K562 (cell line): Measurements from ENCODE around the gene SIKE1. TPM values are rescaled to one million over a fixed set of nuclear protein-coding genes. Genes with fewer than 3 reads are reported as not detected.

Experiments used
- CAMTA2 ChIP-seq: fragments of 250-450 bp; sonication (Bioruptor Pico); conservative IDR thresholded peaks from 2 replicates; pipeline ENCODE4 v1.5.1; 2022
- CBX2 ChIP-seq: fragments of 200-600 bp; sonication (generic); IDR thresholded peaks from one replicate; pipeline ENCODE4 v1.6.1; 2012; ENCODE audit warnings: mild to moderate bottlenecking, low read length, inconsistent platforms; ENCODE audit not compliant: insufficient read depth, poor library complexity, severe bottlenecking
- ELF1 ChIP-seq: fragments of 200-800 bp; sonication (Bioruptor generic); IDR thresholded peaks from 2 replicates; pipeline ENCODE4 v1.6.1; 2016; ENCODE audit warnings: missing genetic modification characterization, missing compliant biosample characterization
- KLF10 ChIP-seq: fragments of 250-450 bp; sonication (Bioruptor Pico); IDR thresholded peaks from 2 replicates; pipeline ENCODE4 v1.6.1; 2021; ENCODE audit warnings: matching md5 sums
- MYC ChIP-seq, 2 experiments: fragments of 250-450 bp in 1 of 2; sonication (Bioruptor Pico) in 1 of 2; IDR thresholded peaks; 2 replicates each; pipeline versions ENCODE4 v1.5.1 to v1.6.1; 2012 to 2021; ENCODE audit warnings: low read depth in 2 of 2, borderline replicate concordance in 1 of 2, improper control_type of control experiment in 1 of 2, low read length in 1 of 2, mild to moderate bottlenecking in 1 of 2, moderate library complexity in 1 of 2
- STAT6 ChIP-seq: sonication (generic); formaldehyde crosslinking; IDR thresholded peaks from 2 replicates; pipeline ENCODE4 v1.8.1; 2023; ENCODE audit warnings: mild to moderate bottlenecking, missing genetic modification reagents
- ZNF384 ChIP-seq: IDR thresholded peaks from 2 replicates; pipeline ENCODE4 v1.6.1; 2012; ENCODE audit warnings: low read depth, low read length, improper control_type of control experiment
- polyA plus RNA-seq, 8 experiments: library from polyadenylated mRNA; depleted of rRNA in 4 of 8; stranded (reverse) in 5 of 8; unstranded in 3 of 8; fragments of >200 nt; fragmentation: Nextera tagmentation in 2 of 8; fragmentation: Illumina TruSeq in 1 of 8; extraction: Ambion mirVana in 2 of 8; extraction: Trizol in 1 of 8; gene quantifications; 2 replicates each; pipeline versions ENCODE4 v1.2.1 to v1.2.3, GENCODE V29; 2011 to 2014; ENCODE audit warnings: inconsistent platforms in 1 of 8, missing spikeins in 1 of 8
- total RNA-seq, 7 experiments: library from RNA; depleted of rRNA in 6 of 7; stranded (reverse); fragments of >200 nt in 6 of 7; fragmentation: Illumina TruSeq in 2 of 7; extraction: Trizol in 2 of 7; gene quantifications; 2 replicates each; pipeline versions ENCODE4 v1.2.1 to v1.2.3, GENCODE V29; 2011 to 2021; ENCODE audit warnings: low replicate concordance in 1 of 7
- TF ChIP-seq, protein P1 (sequence below): fragments of 250-450 bp; sonication (Bioruptor Pico); IDR thresholded peaks from 2 replicates; pipeline ENCODE4 v1.8.0; 2021; ENCODE audit warnings: borderline replicate concordance, mild to moderate bottlenecking, moderate library complexity; ENCODE audit not compliant: poor library complexity, severe bottlenecking
- TF ChIP-seq, protein P2 (sequence below): fragments of 200-800 bp; sonication (Bioruptor generic); IDR thresholded peaks from 2 replicates; pipeline ENCODE4 v1.6.1; 2017; ENCODE audit warnings: missing genetic modification characterization, missing compliant biosample characterization
- TF ChIP-seq, protein P3 (sequence below), 3 experiments: fragments of 200-800 bp in 1 of 3; fragments of 250-450 bp in 1 of 3; fragments of 450-650 bp in 1 of 3; sonication (Bioruptor Pico) in 1 of 3; sonication (Bioruptor generic) in 1 of 3; formaldehyde crosslinking in 1 of 3; IDR thresholded peaks; 2 replicates each; pipeline versions ENCODE4 v1.6.1 to v1.8.0; 2016 to 2022; ENCODE audit warnings: mild to moderate bottlenecking in 2 of 3, missing genetic modification characterization in 2 of 3, missing compliant biosample characterization in 1 of 3, moderate library complexity in 1 of 3
- TF ChIP-seq, protein P4 (sequence below): IDR thresholded peaks from 3 replicates; pipeline ENCODE4 v1.6.1; 2011; ENCODE audit warnings: borderline replicate concordance, mild to moderate bottlenecking, moderate library complexity; ENCODE audit not compliant: insufficient read length; ENCODE audit errors: extremely low read depth
- TF ChIP-seq, protein P5 (sequence below), 2 experiments: fragments of 450-650 bp in 1 of 2; sonication (generic) in 1 of 2; formaldehyde crosslinking in 1 of 2; IDR thresholded peaks in 1 of 2; conservative IDR thresholded peaks in 1 of 2; 2 replicates each; pipeline versions ENCODE4 v1.6.1 to v1.8.1; 2016 to 2023; ENCODE audit warnings: mild to moderate bottlenecking in 2 of 2, moderate library complexity in 2 of 2, inconsistent platforms in 1 of 2, missing genetic modification reagents in 1 of 2

SIKE1 gene
- total and polyA plus RNA-seq, 9 of the 15 experiments (the other 6 are each of a cell fraction or from before 2014, with no cell fraction given): 21.8 to 144 (median 76.3) TPM

GRCh38 chr1:114756949-114757454 lies 23.5 kb downstream of the SIKE1 start (continued):
- TF ChIP-seq, protein P1, sequence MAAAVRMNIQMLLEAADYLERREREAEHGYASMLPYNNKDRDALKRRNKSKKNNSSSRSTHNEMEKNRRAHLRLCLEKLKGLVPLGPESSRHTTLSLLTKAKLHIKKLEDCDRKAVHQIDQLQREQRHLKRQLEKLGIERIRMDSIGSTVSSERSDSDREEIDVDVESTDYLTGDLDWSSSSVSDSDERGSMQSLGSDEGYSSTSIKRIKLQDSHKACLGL: no peak
- TF ChIP-seq, protein P2, sequence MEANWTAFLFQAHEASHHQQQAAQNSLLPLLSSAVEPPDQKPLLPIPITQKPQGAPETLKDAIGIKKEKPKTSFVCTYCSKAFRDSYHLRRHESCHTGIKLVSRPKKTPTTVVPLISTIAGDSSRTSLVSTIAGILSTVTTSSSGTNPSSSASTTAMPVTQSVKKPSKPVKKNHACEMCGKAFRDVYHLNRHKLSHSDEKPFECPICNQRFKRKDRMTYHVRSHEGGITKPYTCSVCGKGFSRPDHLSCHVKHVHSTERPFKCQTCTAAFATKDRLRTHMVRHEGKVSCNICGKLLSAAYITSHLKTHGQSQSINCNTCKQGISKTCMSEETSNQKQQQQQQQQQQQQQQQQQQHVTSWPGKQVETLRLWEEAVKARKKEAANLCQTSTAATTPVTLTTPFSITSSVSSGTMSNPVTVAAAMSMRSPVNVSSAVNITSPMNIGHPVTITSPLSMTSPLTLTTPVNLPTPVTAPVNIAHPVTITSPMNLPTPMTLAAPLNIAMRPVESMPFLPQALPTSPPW: no peak
- TF ChIP-seq CAMTA2 (0 out of 2 replicates have a peak, but pooled peaks have one; percentile 14), STAT6 (CRISPR knock-in tag) (peak; percentile 11; the same call in 1 of the 2 replicates), MYC (IDR thresholded peaks at IDR 0.05; ENCODE audit: low read depth, low read length) (no peak), MYC (CRISPR knock-in tag; IDR thresholded peaks at IDR 0.05; ENCODE audit: borderline replicate concordance, low read depth) (0 out of 2 replicates have a peak, but pooled peaks have one; percentile 9), ELF1 (no peak), KLF10 (CRISPR knock-in tag) (no peak), ZNF384 (no peak), CBX2 (no peak)
- TF ChIP-seq, protein P3, sequence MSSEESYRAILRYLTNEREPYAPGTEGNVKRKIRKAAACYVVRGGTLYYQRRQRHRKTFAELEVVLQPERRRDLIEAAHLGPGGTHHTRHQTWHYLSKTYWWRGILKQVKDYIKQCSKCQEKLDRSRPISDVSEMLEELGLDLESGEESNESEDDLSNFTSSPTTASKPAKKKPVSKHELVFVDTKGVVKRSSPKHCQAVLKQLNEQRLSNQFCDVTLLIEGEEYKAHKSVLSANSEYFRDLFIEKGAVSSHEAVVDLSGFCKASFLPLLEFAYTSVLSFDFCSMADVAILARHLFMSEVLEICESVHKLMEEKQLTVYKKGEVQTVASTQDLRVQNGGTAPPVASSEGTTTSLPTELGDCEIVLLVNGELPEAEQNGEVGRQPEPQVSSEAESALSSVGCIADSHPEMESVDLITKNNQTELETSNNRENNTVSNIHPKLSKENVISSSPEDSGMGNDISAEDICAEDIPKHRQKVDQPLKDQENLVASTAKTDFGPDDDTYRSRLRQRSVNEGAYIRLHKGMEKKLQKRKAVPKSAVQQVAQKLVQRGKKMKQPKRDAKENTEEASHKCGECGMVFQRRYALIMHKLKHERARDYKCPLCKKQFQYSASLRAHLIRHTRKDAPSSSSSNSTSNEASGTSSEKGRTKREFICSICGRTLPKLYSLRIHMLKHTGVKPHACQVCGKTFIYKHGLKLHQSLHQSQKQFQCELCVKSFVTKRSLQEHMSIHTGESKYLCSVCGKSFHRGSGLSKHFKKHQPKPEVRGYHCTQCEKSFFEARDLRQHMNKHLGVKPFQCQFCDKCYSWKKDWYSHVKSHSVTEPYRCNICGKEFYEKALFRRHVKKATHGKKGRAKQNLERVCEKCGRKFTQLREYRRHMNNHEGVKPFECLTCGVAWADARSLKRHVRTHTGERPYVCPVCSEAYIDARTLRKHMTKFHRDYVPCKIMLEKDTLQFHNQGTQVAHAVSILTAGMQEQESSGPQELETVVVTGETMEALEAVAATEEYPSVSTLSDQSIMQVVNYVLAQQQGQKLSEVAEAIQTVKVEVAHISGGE (CRISPR knock-in tag; IDR thresholded peaks at IDR 0.05): peak in 1 of 3 experiments; percentile 10; a peak in 1 of 6 replicates
- TF ChIP-seq, protein P4, sequence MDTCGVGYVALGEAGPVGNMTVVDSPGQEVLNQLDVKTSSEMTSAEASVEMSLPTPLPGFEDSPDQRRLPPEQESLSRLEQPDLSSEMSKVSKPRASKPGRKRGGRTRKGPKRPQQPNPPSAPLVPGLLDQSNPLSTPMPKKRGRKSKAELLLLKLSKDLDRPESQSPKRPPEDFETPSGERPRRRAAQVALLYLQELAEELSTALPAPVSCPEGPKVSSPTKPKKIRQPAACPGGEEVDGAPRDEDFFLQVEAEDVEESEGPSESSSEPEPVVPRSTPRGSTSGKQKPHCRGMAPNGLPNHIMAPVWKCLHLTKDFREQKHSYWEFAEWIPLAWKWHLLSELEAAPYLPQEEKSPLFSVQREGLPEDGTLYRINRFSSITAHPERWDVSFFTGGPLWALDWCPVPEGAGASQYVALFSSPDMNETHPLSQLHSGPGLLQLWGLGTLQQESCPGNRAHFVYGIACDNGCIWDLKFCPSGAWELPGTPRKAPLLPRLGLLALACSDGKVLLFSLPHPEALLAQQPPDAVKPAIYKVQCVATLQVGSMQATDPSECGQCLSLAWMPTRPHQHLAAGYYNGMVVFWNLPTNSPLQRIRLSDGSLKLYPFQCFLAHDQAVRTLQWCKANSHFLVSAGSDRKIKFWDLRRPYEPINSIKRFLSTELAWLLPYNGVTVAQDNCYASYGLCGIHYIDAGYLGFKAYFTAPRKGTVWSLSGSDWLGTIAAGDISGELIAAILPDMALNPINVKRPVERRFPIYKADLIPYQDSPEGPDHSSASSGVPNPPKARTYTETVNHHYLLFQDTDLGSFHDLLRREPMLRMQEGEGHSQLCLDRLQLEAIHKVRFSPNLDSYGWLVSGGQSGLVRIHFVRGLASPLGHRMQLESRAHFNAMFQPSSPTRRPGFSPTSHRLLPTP: no peak
- TF ChIP-seq, protein P5, sequence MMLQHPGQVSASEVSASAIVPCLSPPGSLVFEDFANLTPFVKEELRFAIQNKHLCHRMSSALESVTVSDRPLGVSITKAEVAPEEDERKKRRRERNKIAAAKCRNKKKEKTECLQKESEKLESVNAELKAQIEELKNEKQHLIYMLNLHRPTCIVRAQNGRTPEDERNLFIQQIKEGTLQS (IDR thresholded peaks at IDR 0.05): peak; percentile 42; the same call in 1 of the 2 replicates
- TF ChIP-seq, protein P5 (CRISPR knock-in tag; conservative IDR thresholded peaks at IDR 0.05): no peak
